Suprapubic skin (tissue), 4 donors: ENCODE data around the gene LRCH1. TPM values are rescaled to one million over a fixed set of nuclear protein-coding genes. Genes with fewer than 3 reads are reported as not detected.

Experiments
- DNase-seq, 2 donors: peaks; one replicate each; pipeline ENCODE4 v3.0.0-alpha.2; 2019; ENCODE audit warnings: low spot score in 2 of 2
- H3K27ac ChIP-seq: fragments of 200-600 bp; sonication (generic); one replicate; pipeline ENCODE4 v1.5.1; 2019
- H3K27me3 ChIP-seq: fragments of 200-600 bp; sonication (generic); one replicate; pipeline ENCODE4 v1.5.1; 2019
- H3K36me3 ChIP-seq: fragments of 200-600 bp; sonication (generic); one replicate; pipeline ENCODE4 v1.5.1; 2019
- H3K4me1 ChIP-seq: fragments of 200-600 bp; sonication (generic); one replicate; pipeline ENCODE4 v1.5.1; 2019
- H3K4me3 ChIP-seq: fragments of 200-600 bp; sonication (generic); one replicate; pipeline ENCODE4 v1.5.1; 2019; ENCODE audit warnings: mild to moderate bottlenecking
- H3K9me3 ChIP-seq: fragments of 200-600 bp; sonication (generic); one replicate; pipeline ENCODE4 v1.5.1; 2019
- EP300 ChIP-seq: sonication (generic); formaldehyde crosslinking; IDR thresholded peaks from one replicate; pipeline ENCODE4 v1.6.1; 2017; ENCODE audit warnings: antibody characterized with exemption
- POLR2A ChIP-seq, 2 donors: fragments of 450-650 bp; IDR thresholded peaks; one replicate each; pipeline ENCODE4 v1.6.1; 2017; ENCODE audit warnings: antibody characterized with exemption in 2 of 2, mild to moderate bottlenecking in 2 of 2, moderate library complexity in 2 of 2
- POLR2AphosphoS5 ChIP-seq, 3 donors: sonication (generic); formaldehyde crosslinking; IDR thresholded peaks; one replicate each; pipeline ENCODE4 v1.6.1; 2017; ENCODE audit warnings: antibody characterized with exemption in 3 of 3
- WGBS: methylation state at CpG from one replicate; pipeline ENCODE4 v1.1.5; 2018; 5-methylcytosine and 5-hydroxymethylcytosine counted together
- total RNA-seq, 4 donors: library from RNA; depleted of rRNA; stranded (reverse); fragments of >200 nt; gene quantifications; one replicate each; pipeline ENCODE4 v1.1.0, GENCODE V29; 2016
- TF ChIP-seq, protein P1 (sequence below), 2 donors: fragments of 200-600 bp in 1 of 2; fragments of 450-650 bp in 1 of 2; sonication (generic) in 1 of 2; IDR thresholded peaks; one replicate each; pipeline ENCODE4 v1.5.1; 2016 to 2019; ENCODE audit warnings: antibody characterized with exemption in 2 of 2, mild to moderate bottlenecking in 1 of 2, moderate library complexity in 1 of 2

The LRCH1 gene
- total RNA-seq, 4 donors from 2014 or later = 29.1 to 44.7 (median 34.9) TPM

DNA sequence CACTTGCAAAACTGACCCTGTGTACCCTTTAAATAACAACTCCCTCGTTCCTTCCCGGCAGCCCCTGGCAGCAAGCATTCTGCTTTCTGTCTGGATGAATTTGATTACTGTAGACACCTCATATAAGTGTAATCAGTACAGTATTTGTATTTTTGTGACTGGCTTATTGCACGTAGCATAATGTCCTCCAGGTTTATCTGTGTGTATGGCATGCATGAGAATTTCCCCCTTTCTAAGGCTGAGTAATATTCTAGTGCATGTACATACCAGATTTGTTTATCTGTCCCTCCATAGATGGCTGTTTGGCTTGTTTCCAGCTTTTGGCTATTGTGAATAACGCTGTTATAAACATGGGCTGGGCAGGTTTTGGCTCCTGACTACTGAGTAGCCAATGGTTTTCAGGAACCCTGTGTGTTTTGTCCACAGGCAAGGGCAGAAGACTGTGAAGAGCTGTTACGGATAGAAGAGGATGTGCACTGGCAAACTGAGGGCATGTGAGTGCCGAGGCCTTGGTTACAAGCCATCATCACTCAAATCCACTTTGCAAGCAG is 146.0 kb downstream of the LRCH1 start:
- no peaks in the 10 kb centered on the region for H3K9me3 ChIP-seq
- no peak for DNase-seq
- no peaks in the 10 kb centered on the region for H3K4me1 ChIP-seq
- no peak overlapping the region for H3K4me3 ChIP-seq
- peaks cover 73% of the 10 kb centered on the region for H3K36me3 ChIP-seq
- TF ChIP-seq POLR2AphosphoS5 (IDR thresholded peaks at IDR 0.05) (no peak), POLR2A (IDR thresholded peaks at IDR 0.05) (no peak), EP300 (no peak)
- TF ChIP-seq, protein P1, sequence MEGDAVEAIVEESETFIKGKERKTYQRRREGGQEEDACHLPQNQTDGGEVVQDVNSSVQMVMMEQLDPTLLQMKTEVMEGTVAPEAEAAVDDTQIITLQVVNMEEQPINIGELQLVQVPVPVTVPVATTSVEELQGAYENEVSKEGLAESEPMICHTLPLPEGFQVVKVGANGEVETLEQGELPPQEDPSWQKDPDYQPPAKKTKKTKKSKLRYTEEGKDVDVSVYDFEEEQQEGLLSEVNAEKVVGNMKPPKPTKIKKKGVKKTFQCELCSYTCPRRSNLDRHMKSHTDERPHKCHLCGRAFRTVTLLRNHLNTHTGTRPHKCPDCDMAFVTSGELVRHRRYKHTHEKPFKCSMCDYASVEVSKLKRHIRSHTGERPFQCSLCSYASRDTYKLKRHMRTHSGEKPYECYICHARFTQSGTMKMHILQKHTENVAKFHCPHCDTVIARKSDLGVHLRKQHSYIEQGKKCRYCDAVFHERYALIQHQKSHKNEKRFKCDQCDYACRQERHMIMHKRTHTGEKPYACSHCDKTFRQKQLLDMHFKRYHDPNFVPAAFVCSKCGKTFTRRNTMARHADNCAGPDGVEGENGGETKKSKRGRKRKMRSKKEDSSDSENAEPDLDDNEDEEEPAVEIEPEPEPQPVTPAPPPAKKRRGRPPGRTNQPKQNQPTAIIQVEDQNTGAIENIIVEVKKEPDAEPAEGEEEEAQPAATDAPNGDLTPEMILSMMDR (IDR thresholded peaks at IDR 0.05) = no peak
- 87% methylated on average over 6 of the region's 6 CpGs for WGBS
- H3K27ac ChIP-seq = no peak overlapping the region
- no peaks in the 10 kb centered on the region for H3K27me3 ChIP-seq

DNA sequence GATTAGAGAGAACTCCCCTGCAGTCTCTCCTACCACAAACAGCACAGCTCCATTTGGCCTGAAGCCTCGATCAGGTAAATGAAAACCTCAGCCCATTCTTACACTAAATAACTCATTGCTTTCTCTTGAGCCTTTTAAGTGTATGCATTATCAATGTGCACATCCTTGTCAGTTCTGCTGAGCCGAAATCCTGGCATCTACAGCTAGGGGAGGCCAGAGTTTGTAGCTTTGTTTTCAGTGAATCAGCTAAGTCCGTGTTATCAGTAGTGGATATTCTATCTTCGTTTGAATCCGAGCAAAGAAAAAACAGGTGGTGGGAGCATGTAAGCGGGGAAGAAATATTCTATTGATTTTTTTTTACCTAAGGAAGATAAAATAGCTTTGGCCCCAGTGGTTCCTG is 159.6 kb downstream of the LRCH1 start:
- DNase-seq = no peak
- no peak for TF ChIP-seq EP300
- no peak for TF ChIP-seq POLR2AphosphoS5 (IDR thresholded peaks at IDR 0.05)
- TF ChIP-seq, protein P1 (IDR thresholded peaks at IDR 0.05) = no peak
- no peak for TF ChIP-seq POLR2A (IDR thresholded peaks at IDR 0.05)
- no peak overlapping the region for H3K4me3 ChIP-seq
- H3K27me3 ChIP-seq = no peaks in the 10 kb centered on the region
- H3K27ac ChIP-seq = no peak overlapping the region
- peaks cover 57% of the 10 kb centered on the region for H3K36me3 ChIP-seq
- H3K4me1 ChIP-seq = no peaks in the 10 kb centered on the region
- no peaks in the 10 kb centered on the region for H3K9me3 ChIP-seq
- 82% methylated on average over 6 of the region's 6 CpGs for WGBS

DNA sequence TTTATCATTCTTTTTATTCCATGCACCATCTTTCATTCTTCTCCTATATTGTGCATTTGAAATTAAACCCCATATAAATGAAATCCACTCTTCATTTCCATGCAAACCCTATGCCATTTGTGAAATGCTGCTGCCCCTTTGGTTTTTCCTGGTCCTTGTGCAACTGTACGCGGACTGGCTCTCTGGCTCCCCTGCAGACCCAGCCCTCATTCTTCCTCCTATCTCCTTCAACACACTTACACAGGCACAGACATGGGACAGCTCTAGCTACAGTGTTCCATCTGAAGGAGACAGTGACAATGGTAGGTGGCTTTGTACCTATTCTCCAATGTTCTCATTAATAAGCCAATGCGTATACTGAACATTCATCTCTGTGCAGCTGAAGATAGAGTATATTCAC is 162.4 kb downstream of the LRCH1 start:
- no peak for DNase-seq
- no peaks in the 10 kb centered on the region for H3K9me3 ChIP-seq
- 100% methylated on average over 3 of the region's 3 CpGs for WGBS

DNA sequence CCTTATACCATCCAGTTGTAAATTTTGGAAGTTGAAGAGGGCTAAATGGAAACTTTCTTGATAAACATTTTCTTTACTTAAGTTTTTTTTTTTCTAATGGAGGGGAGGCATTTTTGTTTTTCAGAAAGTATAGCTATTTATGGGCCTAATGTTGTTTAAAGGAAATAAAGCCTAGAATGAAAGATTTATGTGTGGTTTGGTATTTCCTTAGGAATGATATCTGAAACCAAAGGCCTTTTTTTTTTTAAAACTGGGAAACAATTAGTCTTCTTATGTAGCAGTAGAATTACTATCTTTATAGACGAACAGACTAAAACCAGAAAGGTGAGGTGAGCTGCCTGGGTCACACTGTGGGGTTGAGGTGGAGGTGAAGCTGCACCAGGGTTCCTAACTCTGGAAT is 163.9 kb downstream of the LRCH1 start:
- DNase-seq = no peak
- TF ChIP-seq, protein P1 (IDR thresholded peaks at IDR 0.05) = no peak
- TF ChIP-seq POLR2A (IDR thresholded peaks at IDR 0.05) (no peak), EP300 (no peak), POLR2AphosphoS5 (IDR thresholded peaks at IDR 0.05) (no peak)
- Histone ChIP-seq H3K4me3 (no peak overlapping the region), H3K36me3 (peaks cover 28% of the 10 kb centered on the region), H3K4me1 (no peaks in the 10 kb centered on the region), H3K9me3 (no peaks in the 10 kb centered on the region), H3K27me3 (no peaks in the 10 kb centered on the region), H3K27ac (no peak overlapping the region)
- 78% methylated on average over 1 of the region's 1 CpG for WGBS

More for the DNA sequence above, 162.4 kb downstream of the LRCH1 start:
- H3K36me3 ChIP-seq = peaks cover 43% of the 10 kb centered on the region
- TF ChIP-seq, protein P1 (IDR thresholded peaks at IDR 0.05) = no peak
- no peak for TF ChIP-seq EP300
- TF ChIP-seq POLR2AphosphoS5 (IDR thresholded peaks at IDR 0.05) = no peak
- no peak for TF ChIP-seq POLR2A (IDR thresholded peaks at IDR 0.05)
- no peak overlapping the region for H3K4me3 ChIP-seq
- H3K27me3 ChIP-seq = no peaks in the 10 kb centered on the region
- no peak overlapping the region for H3K27ac ChIP-seq
- H3K4me1 ChIP-seq = no peaks in the 10 kb centered on the region

DNA sequence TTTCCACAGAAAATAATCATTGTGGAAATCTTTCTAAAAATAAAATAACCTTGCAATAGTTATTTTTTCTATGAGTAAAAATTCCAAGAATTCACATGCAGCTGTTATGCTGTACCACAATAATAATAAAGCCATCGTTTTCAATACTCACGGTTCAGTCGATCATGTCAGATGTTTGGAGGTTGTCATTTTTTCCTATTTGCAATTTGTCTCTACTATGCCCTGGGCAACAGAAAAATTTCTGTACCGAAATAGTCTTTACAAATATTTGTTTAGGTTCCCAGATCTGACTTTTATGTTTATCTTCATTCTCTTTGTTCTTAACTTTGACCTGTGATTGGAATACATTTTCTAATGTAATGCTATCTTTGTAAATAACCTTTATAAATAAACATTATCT is 164.3 kb downstream of the LRCH1 start:
- DNase-seq = no peak
- Histone ChIP-seq H3K4me3 (no peak overlapping the region), H3K9me3 (no peaks in the 10 kb centered on the region), H3K4me1 (no peaks in the 10 kb centered on the region), H3K36me3 (peaks cover 24% of the 10 kb centered on the region), H3K27me3 (no peaks in the 10 kb centered on the region), H3K27ac (no peak overlapping the region)
- TF ChIP-seq EP300 (no peak), POLR2A (IDR thresholded peaks at IDR 0.05) (no peak), POLR2AphosphoS5 (IDR thresholded peaks at IDR 0.05) (no peak)
- TF ChIP-seq, protein P1 (IDR thresholded peaks at IDR 0.05) = no peak
- 79% methylated on average over 4 of the region's 4 CpGs for WGBS
